ENCODE data around the gene COL9A3.

Gene COL9A3

DNA sequence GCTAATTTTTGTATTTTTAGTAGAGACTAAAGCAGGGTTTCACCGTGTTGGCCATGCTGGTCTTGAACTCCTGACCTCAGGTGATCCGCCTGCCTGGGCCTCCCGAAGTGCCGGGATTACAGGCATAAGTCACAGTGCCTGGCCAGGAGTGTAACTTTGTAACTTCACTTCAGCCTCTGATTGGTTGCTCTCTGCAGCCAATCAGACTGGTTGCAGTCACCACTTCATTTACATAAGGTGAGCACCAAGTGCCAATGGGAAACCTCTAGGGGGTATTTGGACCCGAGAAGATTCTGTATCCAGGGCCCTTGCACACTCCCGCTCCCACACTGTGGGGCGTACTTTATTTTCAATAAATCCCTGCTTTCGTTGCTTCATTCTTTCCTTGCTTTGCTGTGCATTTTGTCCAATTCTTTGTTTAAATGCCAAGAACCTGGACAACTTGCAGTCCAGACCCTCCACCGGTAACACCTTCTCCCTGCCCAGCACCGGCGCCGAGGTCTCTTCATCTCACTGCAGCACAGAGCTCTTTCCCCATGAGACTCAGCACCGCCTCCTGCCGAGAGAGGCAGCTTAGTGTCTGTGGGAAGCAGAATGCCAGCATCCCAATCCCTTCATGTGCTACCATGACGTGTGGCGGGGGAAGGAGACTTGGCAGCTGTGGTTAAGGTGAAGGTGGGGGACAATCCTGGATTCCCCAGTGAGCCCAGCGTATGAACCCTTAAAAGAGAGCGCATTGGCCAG, 34.5 kb upstream of the COL9A3 start:
- Histone ChIP-seq H3K4me2 (ENCODE audit: low read depth, low read length, poor library complexity, severe bottlenecking) (peak overlapping the region; percentile 45), H3K4me1 (ENCODE audit: insufficient read depth, low read length, poor library complexity, severe bottlenecking) (peaks cover 19% of the 10 kb centered on the region)

DNA sequence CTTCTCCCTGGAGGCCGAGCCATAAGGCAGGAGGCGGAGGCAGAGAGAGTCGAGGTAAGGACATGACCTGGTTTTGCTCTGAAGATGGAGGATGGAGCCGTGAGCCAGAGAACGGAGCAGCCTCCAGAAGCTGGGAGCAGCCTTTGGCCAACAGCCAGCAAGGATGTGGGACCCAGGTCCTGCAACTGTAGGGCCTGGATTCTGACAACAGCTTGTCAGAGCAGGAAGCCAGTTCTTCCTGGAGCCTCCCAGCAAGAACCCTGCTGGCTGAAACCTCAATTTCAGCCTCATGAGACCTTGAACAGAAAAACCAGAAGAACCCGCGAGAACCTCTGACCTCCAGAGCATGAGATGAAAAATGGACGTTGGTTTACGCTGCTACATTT, 34.0 kb upstream of the COL9A3 start:
- Histone ChIP-seq H3K4me1 (ENCODE audit: insufficient read depth, low read length, poor library complexity, severe bottlenecking) (peaks cover 21% of the 10 kb centered on the region), H3F3A (ENCODE audit: low read depth) (no peaks in the 10 kb centered on the region), H3K9ac (ENCODE audit: low read depth, low read length, poor library complexity, severe bottlenecking) (peak overlapping the region; percentile 41), H3K4me3 (ENCODE audit: low read length, poor library complexity, severe bottlenecking) (no peak overlapping the region), H2AFZ (ENCODE audit: low read length) (peak overlapping the region; percentile 66), H3K27me3 (ENCODE audit: insufficient read depth, low read length, poor library complexity, severe bottlenecking) (no peaks in the 10 kb centered on the region), H4K20me1 (ENCODE audit: insufficient read depth, low read length, poor library complexity, severe bottlenecking) (no peaks in the 10 kb centered on the region), H3K9me2 (replicated peaks; ENCODE audit: low read depth, low read length) (no peaks in the 10 kb centered on the region), H3K79me2 (ENCODE audit: insufficient read depth, low read length) (no peaks in the 10 kb centered on the region), H3K36me3 (ENCODE audit: insufficient read depth, low read length) (no peaks in the 10 kb centered on the region), H3K4me2 (ENCODE audit: low read depth, low read length, poor library complexity, severe bottlenecking) (peak overlapping the region; percentile 45), H3K9me3 (ENCODE audit: insufficient read depth, low read depth, low read length) (no peaks in the 10 kb centered on the region)
- TF ChIP-seq CTCF (conservative IDR thresholded peaks at IDR 0.05; ENCODE audit: low read length) (no peak), EZH2phosphoT487 (IDR thresholded peaks at IDR 0.05; ENCODE audit: borderline replicate concordance) (no peak)

More for the DNA sequence above, 34.5 kb upstream of the COL9A3 start:
- Histone ChIP-seq H3K27me3 (ENCODE audit: insufficient read depth, low read length, poor library complexity, severe bottlenecking) (no peaks in the 10 kb centered on the region), H3K9me3 (ENCODE audit: insufficient read depth, low read depth, low read length) (no peaks in the 10 kb centered on the region), H3K4me3 (ENCODE audit: low read length, poor library complexity, severe bottlenecking) (no peak overlapping the region), H3F3A (ENCODE audit: low read depth) (no peaks in the 10 kb centered on the region), H3K36me3 (ENCODE audit: insufficient read depth, low read length) (no peaks in the 10 kb centered on the region), H4K20me1 (ENCODE audit: insufficient read depth, low read length, poor library complexity, severe bottlenecking) (no peaks in the 10 kb centered on the region), H3K79me2 (ENCODE audit: insufficient read depth, low read length) (no peaks in the 10 kb centered on the region), H3K9me2 (replicated peaks; ENCODE audit: low read depth, low read length) (no peaks in the 10 kb centered on the region), H3K9ac (ENCODE audit: low read depth, low read length, poor library complexity, severe bottlenecking) (peak overlapping the region; percentile 41), H2AFZ (ENCODE audit: low read length) (peak overlapping the region; percentile 66; the same call in 1 of the 2 replicates)
- TF ChIP-seq CTCF (conservative IDR thresholded peaks at IDR 0.05; ENCODE audit: low read length) (no peak), EZH2phosphoT487 (IDR thresholded peaks at IDR 0.05; ENCODE audit: borderline replicate concordance) (no peak)

DNA sequence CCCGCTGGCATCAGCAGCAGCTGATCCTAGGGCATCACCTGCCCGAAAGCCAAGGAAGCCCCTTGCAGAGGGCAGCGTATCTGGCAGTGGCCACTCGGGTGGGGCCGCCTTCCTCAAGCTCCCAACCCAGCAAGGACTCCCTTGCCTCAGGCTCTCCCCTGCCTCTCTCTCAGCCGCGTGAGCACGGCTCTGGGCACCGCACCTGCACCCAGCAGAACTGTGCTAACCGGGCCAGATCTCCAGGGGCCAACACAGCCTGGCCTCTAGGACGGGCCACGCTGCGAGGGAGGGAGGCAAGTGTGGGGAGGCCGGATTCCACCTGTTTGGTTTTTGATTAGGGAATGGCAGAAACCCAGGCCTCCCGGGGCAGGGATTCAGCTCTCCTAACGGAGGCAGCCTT, 32.4 kb upstream of the COL9A3 start:
- H2AFZ ChIP-seq (ENCODE audit: low read length), result no peak overlapping the region
- H3K27me3 ChIP-seq (ENCODE audit: insufficient read depth, low read length, poor library complexity, severe bottlenecking), result no peaks in the 10 kb centered on the region
- H3K9me2 ChIP-seq (replicated peaks; ENCODE audit: low read depth, low read length), result no peaks in the 10 kb centered on the region
- H3K9ac ChIP-seq (ENCODE audit: low read depth, low read length, poor library complexity, severe bottlenecking), result no peak overlapping the region
- no peaks in the 10 kb centered on the region for H4K20me1 ChIP-seq (ENCODE audit: insufficient read depth, low read length, poor library complexity, severe bottlenecking)
- no peaks in the 10 kb centered on the region for H3K79me2 ChIP-seq (ENCODE audit: insufficient read depth, low read length)
- no peaks in the 10 kb centered on the region for H3K9me3 ChIP-seq (ENCODE audit: insufficient read depth, low read depth, low read length)
- H3K4me1 ChIP-seq (ENCODE audit: insufficient read depth, low read length, poor library complexity, severe bottlenecking), result peaks cover 21% of the 10 kb centered on the region
- no peak overlapping the region for H3K4me2 ChIP-seq (ENCODE audit: low read depth, low read length, poor library complexity, severe bottlenecking)
- TF ChIP-seq CTCF (conservative IDR thresholded peaks at IDR 0.05; ENCODE audit: low read length) (no peak), EZH2phosphoT487 (IDR thresholded peaks at IDR 0.05; ENCODE audit: borderline replicate concordance) (no peak)
- no peak overlapping the region for H3K4me3 ChIP-seq (ENCODE audit: low read length, poor library complexity, severe bottlenecking)
- no peaks in the 10 kb centered on the region for H3K36me3 ChIP-seq (ENCODE audit: insufficient read depth, low read length)
- no peaks in the 10 kb centered on the region for H3F3A ChIP-seq (ENCODE audit: low read depth)

Data from Loucy (cell line).